Suprapubic skin (tissue), 4 donors: ENCODE measurements around the gene MED4.

ENCODE experiments used
- POLR2A ChIP-seq, 2 donors: fragments of 450-650 bp; IDR thresholded peaks; one replicate each; pipeline ENCODE4 v1.6.1; 2017; ENCODE audit warnings: antibody characterized with exemption in 2 of 2, mild to moderate bottlenecking in 2 of 2, moderate library complexity in 2 of 2
- POLR2AphosphoS5 ChIP-seq, 3 donors: sonication (generic); formaldehyde crosslinking; IDR thresholded peaks; one replicate each; pipeline ENCODE4 v1.6.1; 2017; ENCODE audit warnings: antibody characterized with exemption in 3 of 3
- TF ChIP-seq, protein P1 (sequence below), 2 donors: fragments of 200-600 bp in 1 of 2; fragments of 450-650 bp in 1 of 2; sonication (generic) in 1 of 2; IDR thresholded peaks; one replicate each; pipeline ENCODE4 v1.5.1; 2016 to 2019; ENCODE audit warnings: antibody characterized with exemption in 2 of 2, mild to moderate bottlenecking in 1 of 2, moderate library complexity in 1 of 2

DNA sequence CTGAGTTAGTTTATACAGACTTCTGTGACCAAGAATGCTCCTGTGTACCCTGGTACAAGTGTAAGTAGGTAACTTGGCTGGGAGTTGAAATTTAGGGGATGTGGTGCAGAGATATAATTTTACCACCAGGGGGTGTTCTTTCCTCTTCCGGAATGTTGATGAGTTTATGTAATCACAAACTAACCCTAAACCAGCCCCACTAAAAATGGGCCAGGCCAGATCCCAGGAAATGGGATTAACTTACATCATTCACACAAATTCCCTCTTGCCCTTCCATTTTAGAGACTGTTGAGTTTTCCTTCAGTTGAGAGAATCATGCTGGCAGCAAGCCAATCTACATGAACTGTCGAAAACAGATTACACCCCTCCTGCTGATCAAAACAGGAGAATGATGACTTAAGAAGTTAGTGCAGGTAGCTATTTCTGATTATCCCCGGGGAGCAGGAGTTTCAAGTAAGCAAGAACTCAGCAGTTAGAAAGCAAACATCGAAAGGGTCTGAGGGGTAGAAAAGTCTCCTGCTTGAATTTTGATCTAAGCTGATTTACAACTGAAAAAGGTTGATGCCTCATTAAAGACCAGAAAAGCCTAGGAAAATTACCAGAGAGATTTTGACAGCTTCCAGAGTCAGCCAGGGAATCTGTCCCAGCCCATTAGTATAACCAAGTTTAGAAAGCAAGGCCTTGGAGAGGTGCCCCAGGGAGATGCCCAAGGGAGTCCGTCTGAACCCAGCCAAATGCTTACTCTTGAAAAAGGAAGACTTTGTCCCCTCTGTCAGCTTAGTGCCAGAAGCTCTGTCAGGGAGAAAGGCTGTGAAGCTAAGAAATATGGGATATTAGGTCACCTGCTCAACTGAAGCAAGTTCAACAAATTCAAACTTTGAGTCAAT lies 32.3 kb upstream of the MED4 start:
- TF ChIP-seq, protein P1, sequence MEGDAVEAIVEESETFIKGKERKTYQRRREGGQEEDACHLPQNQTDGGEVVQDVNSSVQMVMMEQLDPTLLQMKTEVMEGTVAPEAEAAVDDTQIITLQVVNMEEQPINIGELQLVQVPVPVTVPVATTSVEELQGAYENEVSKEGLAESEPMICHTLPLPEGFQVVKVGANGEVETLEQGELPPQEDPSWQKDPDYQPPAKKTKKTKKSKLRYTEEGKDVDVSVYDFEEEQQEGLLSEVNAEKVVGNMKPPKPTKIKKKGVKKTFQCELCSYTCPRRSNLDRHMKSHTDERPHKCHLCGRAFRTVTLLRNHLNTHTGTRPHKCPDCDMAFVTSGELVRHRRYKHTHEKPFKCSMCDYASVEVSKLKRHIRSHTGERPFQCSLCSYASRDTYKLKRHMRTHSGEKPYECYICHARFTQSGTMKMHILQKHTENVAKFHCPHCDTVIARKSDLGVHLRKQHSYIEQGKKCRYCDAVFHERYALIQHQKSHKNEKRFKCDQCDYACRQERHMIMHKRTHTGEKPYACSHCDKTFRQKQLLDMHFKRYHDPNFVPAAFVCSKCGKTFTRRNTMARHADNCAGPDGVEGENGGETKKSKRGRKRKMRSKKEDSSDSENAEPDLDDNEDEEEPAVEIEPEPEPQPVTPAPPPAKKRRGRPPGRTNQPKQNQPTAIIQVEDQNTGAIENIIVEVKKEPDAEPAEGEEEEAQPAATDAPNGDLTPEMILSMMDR (IDR thresholded peaks at IDR 0.05) = peak; percentile 75 to 88
- TF ChIP-seq POLR2AphosphoS5 (IDR thresholded peaks at IDR 0.05) = peak in 2 of 3 donors; percentile 15 to 54
- TF ChIP-seq POLR2A (IDR thresholded peaks at IDR 0.05) = no peak
